Measurements from ENCODE around the gene LHFPL6. TPM values are rescaled to one million over a fixed set of nuclear protein-coding genes. Genes with fewer than 3 reads are reported as not detected.

Gene LHFPL6
- total and polyA plus RNA-seq, 4 donors = 22.7 to 115 (median 36.1) TPM

GRCh38 chr13:39533651-39534150 is 69.3 kb downstream of the LHFPL6 start:
- Histone ChIP-seq H3K27me3 (ENCODE audit: control insufficient read depth in 3 of 3, insufficient read depth in 3 of 3, low read length in 2 of 3) (no peaks in the 10 kb centered on the region), H3K9me3 (ENCODE audit: control insufficient read depth in 4 of 4, insufficient read depth in 3 of 4, low read length in 3 of 4) (no peaks in the 10 kb centered on the region), H3K4me1 (ENCODE audit: control insufficient read depth in 5 of 5, insufficient read depth in 5 of 5, low read length in 5 of 5) (peaks cover 0 to 33% (median 5%) of the 10 kb centered on the region in 5 donors), H3K9ac (ENCODE audit: insufficient read depth in 1 of 2, low read length in 2 of 2) (no peak overlapping the region), H3K36me3 (ENCODE audit: control insufficient read depth in 4 of 4, insufficient read depth in 4 of 4, low read length in 4 of 4) (no peaks in the 10 kb centered on the region), H3K4me3 (no peak overlapping the region), H3K27ac (ENCODE audit: low read depth in 1 of 2, low read length in 1 of 2) (no peak overlapping the region)
- 60 to 77% methylated on average over 3 of the region's 3 CpGs for WGBS, 2 donors
- TF ChIP-seq CTCF (IDR thresholded peaks at IDR 0.05; ENCODE audit: control extremely low read depth, extremely low read depth) = no peak
- no peak for DNase-seq
- no peak for ATAC-seq (ENCODE audit: insufficient read depth, low FRiP score)

- DNase-seq (no peak), ATAC-seq (ENCODE audit: insufficient read depth, low FRiP score) (no peak)
- Histone ChIP-seq H3K4me1 (ENCODE audit: control insufficient read depth in 5 of 5, insufficient read depth in 5 of 5, low read length in 5 of 5) (peaks cover 0 to 34% (median 12%) of the 10 kb centered on the region in 5 donors), H3K4me3 (no peak overlapping the region), H3K9me3 (ENCODE audit: control insufficient read depth in 4 of 4, insufficient read depth in 3 of 4, low read length in 3 of 4) (no peaks in the 10 kb centered on the region), H3K27ac (ENCODE audit: low read depth in 1 of 2, low read length in 1 of 2) (peak overlapping the region in 1 of 2 donors; percentile 12), H3K27me3 (ENCODE audit: control insufficient read depth in 3 of 3, insufficient read depth in 3 of 3, low read length in 2 of 3) (no peaks in the 10 kb centered on the region), H3K36me3 (ENCODE audit: control insufficient read depth in 4 of 4, insufficient read depth in 4 of 4, low read length in 4 of 4) (no peaks in the 10 kb centered on the region), H3K9ac (ENCODE audit: insufficient read depth in 1 of 2, low read length in 2 of 2) (no peak overlapping the region)
- 81 to 88% methylated on average over 6 of the region's 6 CpGs for WGBS, 2 donors
- no peak for TF ChIP-seq CTCF (IDR thresholded peaks at IDR 0.05; ENCODE audit: control extremely low read depth, extremely low read depth)
These were observed 71.3 kb downstream of the LHFPL6 start for GRCh38 chr13:39531646-39532045.

- H3K9me3 ChIP-seq (ENCODE audit: control insufficient read depth in 4 of 4, insufficient read depth in 3 of 4, low read length in 3 of 4) = peaks cover 0 to 2% (median 0%) of the 10 kb centered on the region in 4 donors
These were observed 72.1 kb downstream of the LHFPL6 start for GRCh38 chr13:39530916-39531315.

More at GRCh38 chr13:39530916-39531315, 72.1 kb downstream of the LHFPL6 start:
- no peaks in the 10 kb centered on the region for H3K27me3 ChIP-seq (ENCODE audit: control insufficient read depth in 3 of 3, insufficient read depth in 3 of 3, low read length in 2 of 3)
- DNase-seq (peak in 2 of 3 donors; percentile 71 to 76), ATAC-seq (ENCODE audit: insufficient read depth, low FRiP score) (no peak)
- no peak for TF ChIP-seq CTCF (IDR thresholded peaks at IDR 0.05; ENCODE audit: control extremely low read depth, extremely low read depth)
- H3K27ac ChIP-seq (ENCODE audit: low read depth in 1 of 2, low read length in 1 of 2) = no peak overlapping the region
- peaks cover 0 to 34% (median 12%) of the 10 kb centered on the region in 5 donors for H3K4me1 ChIP-seq (ENCODE audit: control insufficient read depth in 5 of 5, insufficient read depth in 5 of 5, low read length in 5 of 5)
- no peak overlapping the region for H3K9ac ChIP-seq (ENCODE audit: insufficient read depth in 1 of 2, low read length in 2 of 2)
- no peaks in the 10 kb centered on the region for H3K36me3 ChIP-seq (ENCODE audit: control insufficient read depth in 4 of 4, insufficient read depth in 4 of 4, low read length in 4 of 4)
- H3K4me3 ChIP-seq = no peak overlapping the region
- 39 to 69% methylated on average over 3 of the region's 3 CpGs for WGBS, 2 donors

Data from lung (tissue), 12 donors.